Activated CD4-positive, alpha-beta T cell treated with anti-CD3 and anti-CD28 coated beads, Interleukin-2, amount 50 U/mL, for 24 hours (primary cell): Measurements from ENCODE around the gene SLC22A3.

Source experiments
- DNase-seq, 2 donors: peaks; one replicate each; pipeline ENCODE4 v3.0.0-alpha.2; 2020; ENCODE audit warnings: low read depth in 1 of 2, low spot score in 1 of 2

SLC22A3 gene

DNA sequence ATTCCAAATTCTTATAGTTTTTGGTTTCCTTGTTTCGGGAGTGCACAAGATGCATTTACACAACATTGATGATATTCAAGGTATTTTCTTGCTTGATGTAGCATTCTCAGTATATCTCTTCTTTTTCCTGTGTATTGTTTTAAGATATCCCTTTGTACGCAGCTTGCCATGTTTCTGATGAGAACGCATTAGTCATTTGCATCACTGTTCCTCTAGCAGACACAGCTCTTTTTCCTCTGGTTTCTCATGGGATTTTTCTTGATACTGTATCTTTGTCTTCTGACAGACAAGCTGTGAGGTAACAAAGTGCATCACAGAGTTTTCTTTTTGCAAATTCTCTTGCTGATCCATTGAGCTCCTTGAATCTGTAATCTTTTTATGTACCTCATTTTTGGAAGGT, 146.4 kb downstream of the SLC22A3 start:
- DNase-seq = no peak

DNA sequence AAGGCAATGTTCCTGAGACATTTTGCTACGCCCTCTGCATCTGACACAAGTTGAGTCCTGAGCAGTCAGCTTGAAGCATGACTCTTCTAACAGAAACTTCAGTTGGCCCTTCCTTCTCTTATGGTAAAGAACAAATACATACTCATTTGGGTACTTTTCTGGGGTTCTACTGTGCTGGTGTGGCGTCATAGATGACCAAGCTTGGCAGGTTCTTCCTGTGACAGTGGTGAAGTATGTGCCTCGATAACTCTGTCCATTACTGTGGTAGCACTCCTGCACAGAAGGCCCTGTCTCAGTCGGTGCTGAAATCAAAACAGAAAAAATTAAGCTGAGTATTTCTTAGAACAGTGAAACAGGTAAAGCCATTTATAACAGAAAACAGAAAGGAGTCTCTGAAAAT, 152.5 kb downstream of the SLC22A3 start:
- no peak for DNase-seq
